ENCODE measurements around the gene JAK1. TPM values are rescaled to one million over a fixed set of nuclear protein-coding genes. Genes with fewer than 3 reads are reported as not detected.
A peak's percentile ranks its signal among the peaks of the same experiment; 100 is the strongest.

The JAK1 gene
- total RNA-seq, 1 donor from 2014 or later, result 27.7 TPM

- no peaks in the 10 kb centered on the region for H3K9me3 Mint-ChIP-seq
- peaks cover 20% of the 10 kb centered on the region for H3K4me1 Mint-ChIP-seq
- peak overlapping the region; percentile 93 for H3K4me3 Mint-ChIP-seq
- H3K27ac Mint-ChIP-seq (ENCODE audit: unreplicated experiment), result no peak overlapping the region
- no peak for DNase-seq (ENCODE audit: low read depth, low spot score)
- no peak for TF ChIP-seq CTCF (conservative IDR thresholded peaks at IDR 0.05)
- H3K36me3 Mint-ChIP-seq (ENCODE audit: low read depth), result no peaks in the 10 kb centered on the region
- peaks cover 26% of the 10 kb centered on the region for H3K27me3 Mint-ChIP-seq (ENCODE audit: low read depth)
These were observed 1.0 kb upstream of the JAK1 start for GRCh38 chr1:64967381-64967780.

- DNase-seq (ENCODE audit: low read depth, low spot score), result peak; percentile 40
- Mint-ChIP-seq H3K27me3 (ENCODE audit: low read depth) (peaks cover 28% of the 10 kb centered on the region), H3K4me3 (peak overlapping the region; percentile 93), H3K27ac (ENCODE audit: unreplicated experiment) (peak overlapping the region; percentile 47), H3K36me3 (ENCODE audit: low read depth) (no peaks in the 10 kb centered on the region), H3K9me3 (no peaks in the 10 kb centered on the region), H3K4me1 (peaks cover 21% of the 10 kb centered on the region)
- TF ChIP-seq CTCF (conservative IDR thresholded peaks at IDR 0.05), result no peak
These were observed 787 bp downstream of the JAK1 start for GRCh38 chr1:64965366-64966157.

- Mint-ChIP-seq H3K27me3 (ENCODE audit: low read depth) (peaks cover 28% of the 10 kb centered on the region), H3K4me3 (peak overlapping the region; percentile 15), H3K27ac (ENCODE audit: unreplicated experiment) (no peak overlapping the region), H3K4me1 (peaks cover 21% of the 10 kb centered on the region), H3K9me3 (no peaks in the 10 kb centered on the region), H3K36me3 (ENCODE audit: low read depth) (no peaks in the 10 kb centered on the region)
- DNase-seq (ENCODE audit: low read depth, low spot score), result no peak
- no peak for TF ChIP-seq CTCF (conservative IDR thresholded peaks at IDR 0.05)
These were observed 2.9 kb downstream of the JAK1 start for GRCh38 chr1:64963466-64963865.

- TF ChIP-seq CTCF (conservative IDR thresholded peaks at IDR 0.05), result no peak
- Mint-ChIP-seq H3K27me3 (ENCODE audit: low read depth) (peaks cover 25% of the 10 kb centered on the region), H3K36me3 (ENCODE audit: low read depth) (no peaks in the 10 kb centered on the region), H3K9me3 (no peaks in the 10 kb centered on the region), H3K4me1 (peaks cover 21% of the 10 kb centered on the region), H3K27ac (ENCODE audit: unreplicated experiment) (no peak overlapping the region), H3K4me3 (peak overlapping the region; percentile 36)
- no peak for DNase-seq (ENCODE audit: low read depth, low spot score)
These were observed 3.9 kb downstream of the JAK1 start for GRCh38 chr1:64962441-64962840.

GRCh38 chr1:64961923-64962322, 4.4 kb downstream of the JAK1 start:
- no peak for TF ChIP-seq CTCF (conservative IDR thresholded peaks at IDR 0.05)
- Mint-ChIP-seq H3K4me3 (peak overlapping the region; percentile 36), H3K36me3 (ENCODE audit: low read depth) (no peaks in the 10 kb centered on the region), H3K27ac (ENCODE audit: unreplicated experiment) (no peak overlapping the region), H3K4me1 (peaks cover 16% of the 10 kb centered on the region), H3K27me3 (ENCODE audit: low read depth) (peaks cover 21% of the 10 kb centered on the region), H3K9me3 (no peaks in the 10 kb centered on the region)
- no peak for DNase-seq (ENCODE audit: low read depth, low spot score)
